ENCODE data around the gene SSTR4.
"Not testable (repeated sequence)": the region's sequence is repeated elsewhere in the genome, so short reads cannot be mapped to it uniquely, and the experiment has no call there.

Gene SSTR4

GRCh38 chr20:23018432-23018831, 16.7 kb upstream of the SSTR4 start:
- no peak for DNase-seq (ENCODE audit: low spot score)

DNA sequence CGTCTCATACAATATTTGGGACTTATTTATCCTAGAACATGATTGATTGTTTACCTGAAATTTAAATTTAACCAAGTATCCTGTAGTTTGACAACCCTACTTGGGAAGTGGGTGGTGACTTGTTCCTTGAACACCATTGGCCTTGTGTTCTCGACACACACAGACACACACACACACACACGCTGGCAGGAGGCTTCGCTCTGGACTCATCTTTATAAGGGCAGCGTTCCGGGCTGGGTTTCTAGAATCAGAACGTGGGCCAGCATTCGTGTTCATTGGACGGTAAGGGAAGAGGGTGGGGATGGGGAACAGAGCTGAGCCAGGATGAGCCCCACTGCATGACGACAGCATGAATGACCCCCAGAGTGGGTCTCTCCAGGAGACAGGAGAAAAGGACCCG, 16.2 kb upstream of the SSTR4 start:
- DNase-seq (ENCODE audit: low spot score) = no peak

- peak; percentile 59 for DNase-seq (ENCODE audit: low spot score)
Observed at GRCh38 chr20:23019403-23019802, 15.7 kb upstream of the SSTR4 start.

DNA sequence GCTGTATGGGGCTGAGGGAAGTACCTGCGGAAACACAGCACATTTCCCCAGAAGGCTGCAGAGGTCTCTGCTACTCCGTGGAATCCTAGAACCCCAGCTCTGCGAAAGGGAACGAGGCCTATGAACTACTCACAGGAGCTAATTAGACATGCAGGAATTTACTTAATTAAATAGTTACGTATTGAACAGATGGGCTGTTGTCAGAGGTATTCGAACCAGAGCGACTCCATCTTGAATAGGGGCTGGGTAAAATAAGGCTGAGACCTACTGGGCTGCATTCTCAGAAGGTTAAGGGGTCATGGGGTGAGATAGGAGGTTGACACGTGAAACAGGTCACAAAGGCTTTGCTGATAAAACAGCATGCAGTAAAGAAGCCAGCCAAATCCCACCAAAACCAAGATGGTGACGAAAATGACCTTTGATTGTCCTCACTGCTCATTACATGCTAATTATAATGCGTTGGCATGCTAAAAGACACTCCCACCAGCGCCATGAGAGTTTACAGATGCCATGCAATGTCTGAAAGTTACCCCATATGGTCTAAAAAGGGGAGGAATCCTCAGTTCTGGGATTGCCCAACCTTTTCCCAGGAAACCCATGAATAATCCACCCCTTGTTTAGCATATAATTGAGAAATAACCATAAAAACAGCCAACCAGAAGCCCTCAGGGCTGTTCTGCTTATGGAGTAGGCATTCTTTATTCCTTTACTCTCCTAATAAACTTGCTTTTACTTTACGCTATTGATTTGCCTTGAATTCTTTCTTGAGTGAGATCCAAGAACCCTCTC, 14.7 kb upstream of the SSTR4 start:
- no peak for DNase-seq (ENCODE audit: low spot score)

GRCh38 chr20:23021541-23021940, 13.6 kb upstream of the SSTR4 start:
- DNase-seq (ENCODE audit: low spot score) = no peak

- DNase-seq (ENCODE audit: low spot score) = no peak
Observed at GRCh38 chr20:23021951-23022350, 13.2 kb upstream of the SSTR4 start.

GRCh38 chr20:23022849-23023248, 12.3 kb upstream of the SSTR4 start:
- no peak for DNase-seq (ENCODE audit: low spot score)

GRCh38 chr20:23023621-23024177, 11.4 kb upstream of the SSTR4 start:
- no peak for DNase-seq (ENCODE audit: low spot score)

DNA sequence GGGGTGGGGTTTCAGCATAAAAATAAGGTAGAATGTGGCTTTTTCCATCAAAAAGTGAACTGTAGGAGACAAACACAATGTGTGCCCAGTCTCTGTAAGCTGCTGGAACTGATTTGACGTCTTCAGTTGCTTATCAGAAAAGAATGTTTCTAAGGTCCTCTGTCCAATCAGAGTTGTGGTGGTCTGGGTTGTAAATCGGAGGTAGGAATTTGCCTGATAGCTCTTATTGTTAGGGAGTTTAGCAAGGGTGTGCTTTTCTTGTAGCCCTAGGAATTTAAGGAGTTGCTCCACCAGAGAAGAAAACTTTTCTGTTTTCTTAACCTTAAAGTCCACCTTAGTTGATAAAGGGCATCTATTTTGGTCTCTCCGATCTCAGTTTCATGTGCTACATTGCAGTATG, 10.4 kb upstream of the SSTR4 start:
- DNase-seq (ENCODE audit: low spot score) = no peak

DNA sequence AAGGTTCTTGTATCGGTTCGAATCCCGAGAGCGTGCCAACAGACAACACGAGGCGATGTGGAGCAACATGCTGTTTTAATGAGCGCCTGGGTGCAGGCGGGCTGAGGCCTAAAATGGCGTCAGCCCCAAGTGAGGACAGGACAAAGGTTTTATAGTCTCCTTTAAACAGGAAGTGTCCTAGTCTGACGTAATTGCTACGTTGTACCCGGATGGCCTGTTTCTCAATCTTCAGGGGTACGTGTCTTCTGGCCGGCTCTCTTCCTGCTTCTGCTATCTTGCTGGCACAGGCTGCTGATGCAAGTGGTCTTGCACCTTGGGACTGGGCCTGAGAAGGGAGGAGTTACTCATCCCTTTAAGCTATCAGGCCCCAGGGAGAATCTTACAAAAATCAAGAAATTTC, 9.6 kb upstream of the SSTR4 start:
- DNase-seq (ENCODE audit: low spot score) = not testable (repeated sequence)

- no peak for DNase-seq (ENCODE audit: low spot score)
Observed at GRCh38 chr20:23027721-23028120, 7.4 kb upstream of the SSTR4 start.

- no peak for DNase-seq (ENCODE audit: low spot score)
Observed at GRCh38 chr20:23028392-23028791, 6.7 kb upstream of the SSTR4 start.

DNA sequence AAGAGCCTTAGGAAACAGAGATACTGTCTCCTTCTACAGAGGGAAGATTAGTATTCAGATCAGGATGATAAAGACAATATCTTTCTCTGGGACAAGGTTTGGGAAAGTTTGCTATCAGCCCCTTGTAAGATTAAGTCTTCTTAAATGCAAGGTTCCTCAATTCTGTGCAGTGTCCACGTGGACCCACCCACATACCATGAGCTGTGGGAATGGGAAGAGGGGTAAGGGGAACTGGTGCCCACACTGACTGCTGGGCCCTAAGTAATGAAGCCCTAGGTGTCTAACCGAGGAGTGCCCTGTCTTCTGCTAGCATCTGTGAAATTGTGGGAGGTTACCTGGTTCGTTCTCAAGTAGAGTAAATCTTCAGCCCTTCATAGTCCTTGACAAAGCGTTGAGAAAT, 5.8 kb upstream of the SSTR4 start:
- no peak for DNase-seq (ENCODE audit: low spot score)

DNA sequence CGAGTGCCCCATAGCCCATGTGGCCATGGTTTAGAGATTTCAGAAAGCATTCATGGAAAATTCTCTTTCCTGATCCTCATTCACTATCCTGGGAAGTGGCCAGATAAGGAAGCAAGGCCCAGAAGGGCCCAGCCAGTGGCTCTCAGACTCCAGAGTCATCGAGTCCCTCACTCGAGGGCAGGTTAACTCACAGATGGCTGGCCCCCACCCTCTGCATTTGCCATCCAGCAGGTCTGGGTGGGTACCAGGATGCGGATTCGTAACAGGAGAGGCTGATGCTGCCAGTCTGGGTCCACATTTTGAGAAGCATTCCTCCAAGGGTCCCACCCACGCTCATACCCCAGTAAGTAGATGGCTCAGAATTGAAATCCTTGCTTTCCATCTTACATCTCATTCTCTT, 3.8 kb upstream of the SSTR4 start:
- DNase-seq (ENCODE audit: low spot score) = no peak

DNA sequence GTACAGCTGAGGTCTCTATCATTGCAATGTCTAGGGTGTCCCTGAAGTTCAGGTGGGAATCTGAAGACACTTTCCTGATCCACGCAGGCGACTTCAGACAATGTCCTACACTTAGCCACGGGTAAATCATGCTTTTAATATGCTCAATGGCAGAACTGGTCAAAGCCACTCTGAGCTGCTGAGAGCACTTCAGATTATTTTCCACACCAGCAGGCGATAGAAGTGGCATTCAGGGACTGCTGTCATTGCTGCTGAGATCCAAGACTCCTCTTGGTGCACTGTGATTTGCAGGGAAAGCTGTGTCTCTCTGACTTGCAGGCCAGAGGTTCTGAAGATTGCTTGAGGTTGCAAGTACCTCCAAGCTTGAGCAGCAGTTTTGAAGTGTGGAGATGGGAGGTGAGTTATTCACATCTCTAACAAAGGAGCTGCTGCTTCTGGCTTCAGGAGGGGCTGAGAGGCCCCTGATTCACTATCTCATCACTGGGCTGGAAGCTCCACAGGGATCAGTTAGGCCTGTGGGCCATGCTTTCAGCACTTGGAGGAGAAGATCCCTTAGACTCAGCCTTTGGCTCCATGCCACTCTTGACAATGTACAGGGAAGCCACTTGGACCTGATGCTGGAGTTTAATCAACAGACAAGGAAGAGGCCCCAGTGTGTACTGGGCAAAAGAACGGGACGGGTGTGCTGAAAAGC, 2.9 kb upstream of the SSTR4 start:
- DNase-seq (ENCODE audit: low spot score) = no peak

GRCh38 chr20:23032750-23033078, 2.4 kb upstream of the SSTR4 start:
- no peak for DNase-seq (ENCODE audit: low spot score)

DNA sequence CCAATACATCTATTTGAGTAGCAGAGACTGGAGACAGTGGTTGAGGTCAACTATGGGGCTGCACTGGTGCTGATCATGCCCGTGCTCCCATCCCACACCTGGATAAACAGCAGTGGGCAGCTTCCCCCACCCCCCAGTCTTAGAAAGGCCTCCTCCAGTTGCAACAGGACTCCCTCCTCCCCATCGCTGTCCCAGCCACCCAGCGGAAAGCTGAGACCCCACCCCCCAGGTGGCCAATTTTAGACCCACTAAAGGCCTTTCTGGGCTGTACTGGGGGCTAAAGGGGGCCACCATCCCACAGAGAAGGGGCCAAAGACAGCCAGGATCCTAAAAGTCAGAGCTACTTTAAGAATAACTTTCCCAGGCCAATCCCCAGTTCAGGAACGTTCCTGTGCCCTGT, 1.2 kb upstream of the SSTR4 start:
- DNase-seq (ENCODE audit: low spot score) = no peak

DNA sequence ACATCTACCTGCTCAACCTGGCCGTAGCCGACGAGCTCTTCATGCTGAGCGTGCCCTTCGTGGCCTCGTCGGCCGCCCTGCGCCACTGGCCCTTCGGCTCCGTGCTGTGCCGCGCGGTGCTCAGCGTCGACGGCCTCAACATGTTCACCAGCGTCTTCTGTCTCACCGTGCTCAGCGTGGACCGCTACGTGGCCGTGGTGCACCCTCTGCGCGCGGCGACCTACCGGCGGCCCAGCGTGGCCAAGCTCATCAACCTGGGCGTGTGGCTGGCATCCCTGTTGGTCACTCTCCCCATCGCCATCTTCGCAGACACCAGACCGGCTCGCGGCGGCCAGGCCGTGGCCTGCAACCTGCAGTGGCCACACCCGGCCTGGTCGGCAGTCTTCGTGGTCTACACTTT, 619 bp downstream of the SSTR4 start:
- DNase-seq (ENCODE audit: low spot score) = no peak

DNA sequence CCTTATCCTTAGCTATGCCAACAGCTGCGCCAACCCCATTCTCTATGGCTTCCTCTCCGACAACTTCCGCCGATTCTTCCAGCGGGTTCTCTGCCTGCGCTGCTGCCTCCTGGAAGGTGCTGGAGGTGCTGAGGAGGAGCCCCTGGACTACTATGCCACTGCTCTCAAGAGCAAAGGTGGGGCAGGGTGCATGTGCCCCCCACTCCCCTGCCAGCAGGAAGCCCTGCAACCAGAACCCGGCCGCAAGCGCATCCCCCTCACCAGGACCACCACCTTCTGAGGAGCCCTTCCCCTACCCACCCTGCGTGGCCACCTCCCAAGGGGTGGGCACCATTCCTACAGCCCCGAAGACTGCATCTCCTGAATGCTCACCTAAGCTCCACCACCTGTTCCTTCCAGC, 1.3 kb downstream of the SSTR4 start:
- DNase-seq (ENCODE audit: low spot score) = no peak

DNA sequence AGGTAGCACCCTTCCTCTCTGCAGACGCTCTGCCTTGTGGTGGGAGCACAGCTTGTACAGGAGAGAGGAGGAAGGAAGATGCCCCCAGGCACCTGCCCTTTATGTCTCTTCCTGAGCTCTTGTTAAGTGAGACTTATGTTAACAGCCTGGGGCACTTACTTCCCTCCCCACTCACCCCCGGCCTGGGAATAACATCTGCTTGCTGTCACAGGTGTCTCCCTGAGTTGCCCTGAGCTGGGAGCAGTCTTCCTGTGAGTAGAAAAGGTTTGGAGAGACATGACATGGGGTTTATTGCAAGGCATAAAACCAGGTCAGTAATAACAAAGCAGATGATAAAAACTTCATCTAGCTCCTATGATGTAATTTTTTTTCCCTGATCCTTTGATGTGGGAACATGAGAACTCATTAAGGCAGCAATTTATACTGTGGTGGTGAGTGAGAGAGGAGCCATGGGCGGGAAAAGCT, 1.9 kb downstream of the SSTR4 start:
- no peak for DNase-seq (ENCODE audit: low spot score)

DNA sequence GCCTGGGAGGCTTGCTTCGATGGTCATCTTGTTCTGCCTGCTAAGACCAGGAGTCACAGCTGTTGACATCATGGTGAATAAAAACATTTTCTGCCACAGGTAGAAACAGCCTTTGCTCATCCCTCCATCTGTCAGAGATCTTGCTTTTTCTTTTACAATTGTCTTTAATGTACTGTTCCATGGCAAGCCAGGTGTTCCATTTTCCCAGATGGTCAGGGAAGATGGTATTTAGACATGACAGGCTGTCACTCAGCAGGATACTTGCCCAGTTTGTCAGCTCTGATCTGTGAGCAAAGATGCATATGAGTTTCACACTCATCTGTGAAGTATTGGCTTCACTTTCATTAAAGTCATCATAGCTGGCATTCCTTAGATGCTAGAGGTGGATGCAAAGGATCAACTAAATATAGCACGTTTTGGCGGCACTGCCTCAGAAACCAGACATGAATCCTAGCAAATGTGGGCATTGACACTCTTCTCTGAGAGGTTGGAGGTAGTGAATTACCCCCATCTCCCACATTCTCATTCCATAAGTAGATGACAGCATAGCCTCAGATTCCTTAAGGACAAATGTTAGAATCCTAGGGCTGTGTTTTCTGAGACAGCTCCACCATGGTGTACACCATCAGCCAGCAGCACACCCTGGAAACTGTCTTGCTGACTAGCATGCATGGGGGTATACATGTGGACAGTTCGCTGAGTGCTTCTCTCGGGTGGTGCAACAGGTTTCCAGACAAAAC, 4.2 kb downstream of the SSTR4 start:
- DNase-seq (ENCODE audit: low spot score) = peak; percentile 70

- DNase-seq (ENCODE audit: low spot score) = no peak
Observed at GRCh38 chr20:23039885-23040508, 4.9 kb downstream of the SSTR4 start.

Data from cerebellar cortex (tissue), 1 donor.